HepG2 (cell line): Measurements from ENCODE around the gene NOXO1. TPM values are rescaled to one million over a fixed set of nuclear protein-coding genes. Genes with fewer than 3 reads are reported as not detected.
A peak's percentile ranks its signal among the peaks of the same experiment; 100 is the strongest.

Source experiments
- FOXP1 ChIP-seq, 2 experiments: fragments of 450-650 bp in 1 of 2; IDR thresholded peaks; 2 replicates each; pipeline ENCODE4 v1.6.1; 2017 to 2018; ENCODE audit warnings: antibody characterized with exemption in 1 of 2
- GATA4 ChIP-seq: sonication (generic); IDR thresholded peaks from 2 replicates; pipeline ENCODE4 v1.6.1; 2016; ENCODE audit warnings: antibody characterized with exemption, low read depth, borderline replicate concordance
- MNT ChIP-seq: fragments of 450-650 bp; IDR thresholded peaks from 2 replicates; pipeline ENCODE4 v1.6.1; 2016
- MXI1 ChIP-seq: IDR thresholded peaks from 3 replicates; pipeline ENCODE4 v1.6.1; 2012; ENCODE audit warnings: low read depth, low read length, inconsistent platforms, borderline replicate concordance
- NR0B2 ChIP-seq: sonication (generic); formaldehyde crosslinking; IDR thresholded peaks from 2 replicates; pipeline ENCODE4 v1.4.0; 2020; ENCODE audit warnings: mild to moderate bottlenecking, missing genetic modification reagents
- PCBP1 ChIP-seq: fragments of 200-400 bp; formaldehyde crosslinking; IDR thresholded peaks from 2 replicates; pipeline ENCODE4 v1.6.1; 2017; ENCODE audit warnings: mild to moderate bottlenecking, low read depth, low read length, borderline replicate concordance
- PHF20 ChIP-seq: sonication (generic); formaldehyde crosslinking; IDR thresholded peaks from 2 replicates; pipeline ENCODE4 v1.5.0; 2020; ENCODE audit warnings: mild to moderate bottlenecking, missing genetic modification reagents
- RBFOX2 ChIP-seq: fragments of 200-400 bp; formaldehyde crosslinking; IDR thresholded peaks from 2 replicates; pipeline ENCODE4 v1.6.1; 2017; ENCODE audit warnings: low read depth, mild to moderate bottlenecking, low read length
- SOX5 ChIP-seq: IDR thresholded peaks from 2 replicates; pipeline ENCODE4 v1.6.1; 2016; ENCODE audit warnings: borderline replicate concordance
- SP1 ChIP-seq, 2 experiments: fragments of 450-650 bp in 1 of 2; sonication (generic) in 1 of 2; formaldehyde crosslinking in 1 of 2; IDR thresholded peaks; 2 replicates each; pipeline versions ENCODE4 v1.4.0 to v1.6.1; 2016 to 2020; ENCODE audit warnings: missing genetic modification reagents in 1 of 2
- ZFP90 ChIP-seq: sonication (generic); formaldehyde crosslinking; IDR thresholded peaks from 2 replicates; pipeline ENCODE4 v1.8.0; 2022; ENCODE audit warnings: missing genetic modification reagents, mild to moderate bottlenecking, inconsistent platforms, borderline replicate concordance
- ZMYM3 ChIP-seq: sonication (generic); formaldehyde crosslinking; IDR thresholded peaks from 2 replicates; pipeline ENCODE4 v1.5.1; 2020; ENCODE audit warnings: mild to moderate bottlenecking, missing genetic modification reagents
- ZMYM4 ChIP-seq: sonication (generic); formaldehyde crosslinking; IDR thresholded peaks from 2 replicates; pipeline ENCODE4 v1.8.1; 2023; ENCODE audit warnings: mild to moderate bottlenecking, missing genetic modification reagents
- ZNF101 ChIP-seq: sonication (generic); formaldehyde crosslinking; IDR thresholded peaks from 2 replicates; pipeline ENCODE4 v1.4.0; 2020; ENCODE audit warnings: mild to moderate bottlenecking, low read depth, missing genetic modification reagents, borderline replicate concordance
- ZNF335 ChIP-seq: sonication (generic); formaldehyde crosslinking; IDR thresholded peaks from 2 replicates; pipeline ENCODE4 v1.4.0; 2020; ENCODE audit warnings: missing genetic modification reagents
- ZNF34 ChIP-seq: sonication (generic); formaldehyde crosslinking; IDR thresholded peaks from 2 replicates; pipeline ENCODE4 v1.4.0; 2020; ENCODE audit warnings: mild to moderate bottlenecking, missing genetic modification reagents, borderline replicate concordance
- ZNF350 ChIP-seq: sonication (generic); formaldehyde crosslinking; IDR thresholded peaks from 2 replicates; pipeline ENCODE4 v1.4.0; 2020; ENCODE audit warnings: mild to moderate bottlenecking, low read depth, missing genetic modification reagents, borderline replicate concordance
- ZNF580 ChIP-seq: IDR thresholded peaks from 2 replicates; pipeline ENCODE4 v1.6.1; 2016; ENCODE audit warnings: low read depth, borderline replicate concordance
- ZNF607 ChIP-seq: sonication (generic); formaldehyde crosslinking; IDR thresholded peaks from 2 replicates; pipeline ENCODE4 v1.5.1; 2020; ENCODE audit warnings: missing genetic modification reagents, mild to moderate bottlenecking, borderline replicate concordance
- ZNF614 ChIP-seq: IDR thresholded peaks from 2 replicates; pipeline ENCODE4 v1.6.1; 2018; ENCODE audit warnings: missing biosample characterization, missing genetic modification reagents, inconsistent platforms, borderline replicate concordance
- ZNF709 ChIP-seq: sonication (generic); formaldehyde crosslinking; IDR thresholded peaks from 2 replicates; pipeline ENCODE4 v1.5.0; 2020; ENCODE audit warnings: mild to moderate bottlenecking, missing genetic modification reagents
- polyA plus RNA-seq, 8 experiments: library from polyadenylated mRNA; depleted of rRNA in 3 of 8; stranded (reverse) in 7 of 8; unstranded in 1 of 8; fragments of >200 nt; fragmentation: Illumina TruSeq in 4 of 8; extraction: Trizol in 4 of 8; gene quantifications; 2 replicates each; pipeline versions ENCODE4 v1.2.1 to v1.2.3, GENCODE V29; 2011 to 2016; ENCODE audit warnings: low read depth in 4 of 8, missing spikeins in 1 of 8, mixed read lengths in 1 of 8; ENCODE audit not compliant: insufficient read depth in 1 of 8
- total RNA-seq, 5 experiments: library from RNA; depleted of rRNA; stranded (reverse); fragments of >200 nt; fragmentation: Illumina TruSeq; extraction: Trizol; gene quantifications; 2 replicates each; pipeline ENCODE4 v1.2.3, GENCODE V29; 2016; ENCODE audit warnings: low read depth in 1 of 5
- TF ChIP-seq, protein P1 (sequence below): IDR thresholded peaks from 2 replicates; pipeline ENCODE4 v1.6.1; 2018; ENCODE audit warnings: missing genetic modification reagents, mild to moderate bottlenecking, missing compliant biosample characterization
- TF ChIP-seq, protein P2 (sequence below): IDR thresholded peaks from 2 replicates; pipeline ENCODE4 v1.6.1; 2016; ENCODE audit warnings: missing compliant biosample characterization, missing genetic modification reagents, borderline replicate concordance

The NOXO1 gene
- total and polyA plus RNA-seq, 2 of the 13 experiments (the other 11 are each of a cell fraction or from before 2014, with no cell fraction given), result 0.69 to 1.4 TPM

DNA sequence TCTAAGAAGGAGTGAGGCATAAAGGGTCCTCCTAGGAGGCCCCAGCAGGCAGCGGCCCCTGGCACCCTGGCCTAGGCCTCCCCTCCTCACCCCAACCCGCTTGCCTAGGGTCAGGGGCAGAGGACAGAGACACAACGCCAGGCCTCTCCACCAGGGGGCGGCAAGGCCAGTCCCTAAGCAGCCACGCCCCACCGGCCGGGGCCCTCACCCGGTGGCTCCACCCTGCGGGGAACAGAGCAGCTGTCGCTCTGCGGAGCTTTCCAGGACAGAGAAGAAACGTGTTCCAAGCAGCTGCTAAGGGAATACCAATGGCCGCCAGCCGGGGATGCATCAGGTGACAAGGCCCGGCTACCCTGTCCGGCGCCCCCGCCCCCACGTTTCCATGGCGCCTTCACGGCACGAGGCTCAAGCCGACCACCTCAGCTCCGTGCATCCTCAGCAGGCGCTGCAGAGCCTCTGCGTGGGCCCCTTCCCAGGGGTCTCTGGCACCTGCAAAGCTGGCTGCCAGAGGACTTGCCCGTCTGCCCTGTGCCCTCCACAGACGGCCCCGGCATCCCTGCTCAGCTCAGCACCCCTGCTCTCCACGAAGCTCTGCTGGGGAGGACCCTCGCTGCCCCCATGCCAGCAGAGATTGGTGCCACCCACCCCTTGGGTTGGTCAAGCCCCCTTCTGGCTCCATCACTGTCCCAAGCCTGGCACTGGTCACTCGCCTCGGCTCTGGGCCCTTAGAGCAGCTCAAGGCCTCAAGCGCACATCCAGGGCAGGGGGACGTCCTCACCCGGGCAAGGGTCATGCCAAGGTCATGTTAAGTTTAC lies 22.8 kb upstream of the NOXO1 start (continued):
- TF ChIP-seq MNT, result 0 out of 2 replicates have a peak, but pooled peaks have one; percentile 17
- TF ChIP-seq, protein P1, sequence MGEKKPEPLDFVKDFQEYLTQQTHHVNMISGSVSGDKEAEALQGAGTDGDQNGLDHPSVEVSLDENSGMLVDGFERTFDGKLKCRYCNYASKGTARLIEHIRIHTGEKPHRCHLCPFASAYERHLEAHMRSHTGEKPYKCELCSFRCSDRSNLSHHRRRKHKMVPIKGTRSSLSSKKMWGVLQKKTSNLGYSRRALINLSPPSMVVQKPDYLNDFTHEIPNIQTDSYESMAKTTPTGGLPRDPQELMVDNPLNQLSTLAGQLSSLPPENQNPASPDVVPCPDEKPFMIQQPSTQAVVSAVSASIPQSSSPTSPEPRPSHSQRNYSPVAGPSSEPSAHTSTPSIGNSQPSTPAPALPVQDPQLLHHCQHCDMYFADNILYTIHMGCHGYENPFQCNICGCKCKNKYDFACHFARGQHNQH (CRISPR knock-in tag), result peak; percentile 66; the same call in 1 of the 2 replicates
- TF ChIP-seq, protein P2, sequence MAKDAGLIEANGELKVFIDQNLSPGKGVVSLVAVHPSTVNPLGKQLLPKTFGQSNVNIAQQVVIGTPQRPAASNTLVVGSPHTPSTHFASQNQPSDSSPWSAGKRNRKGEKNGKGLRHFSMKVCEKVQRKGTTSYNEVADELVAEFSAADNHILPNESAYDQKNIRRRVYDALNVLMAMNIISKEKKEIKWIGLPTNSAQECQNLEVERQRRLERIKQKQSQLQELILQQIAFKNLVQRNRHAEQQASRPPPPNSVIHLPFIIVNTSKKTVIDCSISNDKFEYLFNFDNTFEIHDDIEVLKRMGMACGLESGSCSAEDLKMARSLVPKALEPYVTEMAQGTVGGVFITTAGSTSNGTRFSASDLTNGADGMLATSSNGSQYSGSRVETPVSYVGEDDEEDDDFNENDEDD (CRISPR knock-in tag), result 0 out of 2 replicates have a peak, but pooled peaks have one; percentile 16
- TF ChIP-seq SOX5 (CRISPR knock-in tag), result peak; percentile 43; the same call in 1 of the 2 replicates
- peak; percentile 71; the same call in 1 of the 2 replicates for TF ChIP-seq ZNF580 (CRISPR knock-in tag)
- 0 out of 2 replicates have a peak, but pooled peaks have one; percentile 44 for TF ChIP-seq ZMYM4 (CRISPR knock-in tag)
- TF ChIP-seq ZNF709, result no peak
- TF ChIP-seq NR0B2 (CRISPR knock-in tag), result 0 out of 2 replicates have a peak, but pooled peaks have one; percentile 25
- TF ChIP-seq RBFOX2, result peak; percentile 61
- 0 out of 2 replicates have a peak, but pooled peaks have one; percentile 46 for TF ChIP-seq PCBP1
- no peak for TF ChIP-seq FOXP1 (IDR thresholded peaks at IDR 0.05)
- no peak for TF ChIP-seq FOXP1 (CRISPR knock-in tag; IDR thresholded peaks at IDR 0.05)
- no peak for TF ChIP-seq ZNF101 (CRISPR knock-in tag)
- 0 out of 2 replicates have a peak, but pooled peaks have one; percentile 29 for TF ChIP-seq ZNF335 (CRISPR knock-in tag)
- peak; percentile 54 for TF ChIP-seq ZNF350 (CRISPR knock-in tag)
- no peak for TF ChIP-seq PHF20 (CRISPR knock-in tag)
- peak; percentile 94; the same call in 1 of the 3 replicates for TF ChIP-seq MXI1
- TF ChIP-seq ZFP90 (CRISPR knock-in tag), result peak; percentile 86
- no peak for TF ChIP-seq ZNF607
- no peak for TF ChIP-seq ZNF34 (CRISPR knock-in tag)
- TF ChIP-seq SP1 (IDR thresholded peaks at IDR 0.05), result no peak
- peak; percentile 90 for TF ChIP-seq SP1 (CRISPR knock-in tag; IDR thresholded peaks at IDR 0.05)
- TF ChIP-seq ZMYM3 (CRISPR knock-in tag), result peak; percentile 71; the same call in 1 of the 2 replicates
- TF ChIP-seq GATA4, result no peak
- peak; percentile 72; the same call in 1 of the 2 replicates for TF ChIP-seq ZNF614
